Measurements from ENCODE around the gene ZNF598. TPM values are rescaled to one million over a fixed set of nuclear protein-coding genes. Genes with fewer than 3 reads are reported as not detected.

The ZNF598 gene
- total and polyA plus RNA-seq, 10 of the 15 experiments (the other 5 are each of a cell fraction or from before 2014, with no cell fraction given): 0.08 to 74.0 (median 14.4) TPM

DNA sequence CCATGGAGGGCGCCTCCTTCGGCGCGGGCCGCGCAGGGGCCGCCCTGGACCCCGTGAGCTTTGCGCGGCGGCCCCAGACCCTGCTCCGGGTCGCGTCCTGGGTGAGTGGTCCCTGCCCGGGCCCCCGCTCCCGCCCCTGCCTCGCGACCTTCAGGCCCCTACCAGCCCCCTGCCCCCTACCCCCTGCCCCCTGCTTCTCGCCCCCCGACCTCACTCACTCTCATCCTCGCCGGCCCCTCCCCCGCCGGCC is 19.6 kb downstream of the ZNF598 start:
- no peaks in the 10 kb centered on the region; the same call in none of the 2 replicates for H3K79me2 ChIP-seq (ENCODE audit: control insufficient read depth, insufficient read depth, low read length)
- SMC1A ChIA-PET (ENCODE audit: uncharacterized antibody, unreplicated experiment): no interaction called here
- DNase-seq (ENCODE audit: low read depth, low spot score) (no peak), FAIRE-seq (no peak), ATAC-seq (no peak)
- peak overlapping the region; percentile 65 for H3K4me3 ChIP-seq
- no TSS peak for BruUV-seq (replicated peaks)
- H3K27ac ChIP-seq (ENCODE audit: control insufficient read depth, insufficient read depth): no peak overlapping the region
- intact Hi-C loops (cut with micrococcal nuclease; ENCODE audit: unreplicated experiment): no loop called here
- no peaks in the 10 kb centered on the region for H4K20me1 ChIP-seq (ENCODE audit: control insufficient read depth, insufficient read depth)
- H3K4me2 ChIP-seq (ENCODE audit: control insufficient read depth, insufficient read depth): peak overlapping the region; percentile 98; the same call in 1 of the 2 replicates
- H3K4me1 ChIP-seq (ENCODE audit: control insufficient read depth, insufficient read depth, low read length): peaks cover 38% of the 10 kb centered on the region
- WGBS (ENCODE audit: insufficient coverage, insufficient replicate concordance, low lambda C conversion rate, missing lambda C conversion rate): 0% methylated on average over 14 of the region's 25 CpGs
- in situ Hi-C loops (cut with MboI): no loop called here
- peaks cover 5 to 6% of the 10 kb centered on the region in 2 experiments; a peak in 3 of 4 replicates for H3K36me3 ChIP-seq (ENCODE audit: control insufficient read depth in 2 of 2, insufficient read depth in 2 of 2, low read length in 1 of 2)
- CTCF ChIA-PET: interaction anchor here (6.5 kb wide), 1 partner anchor 13 kb away, joined by 54 read pairs; no protein-coding TSS in a partner anchor
- TF ChIP-seq HDAC6 (IDR thresholded peaks at IDR 0.05; ENCODE audit: unreplicated experiment) (no peak), HDGF (IDR thresholded peaks at IDR 0.05) (no peak), SIN3A (IDR thresholded peaks at IDR 0.05; ENCODE audit: low read depth, low read length) (no peak), IKZF2 (IDR thresholded peaks at IDR 0.05) (no peak), WRNIP1 (IDR thresholded peaks at IDR 0.05; ENCODE audit: borderline replicate concordance, low read depth, low read length) (no peak), NRF1 (conservative IDR thresholded peaks at IDR 0.05; ENCODE audit: low read depth, low read length) (no peak), SMAD5 (IDR thresholded peaks at IDR 0.05; ENCODE audit: low read depth) (no peak), CBX3 (IDR thresholded peaks at IDR 0.05; ENCODE audit: borderline replicate concordance, low read depth) (no peak), CBFB (IDR thresholded peaks at IDR 0.05; ENCODE audit: low read depth) (no peak), MTA2 (IDR thresholded peaks at IDR 0.05; ENCODE audit: low read depth) (no peak), PAX8 (IDR thresholded peaks at IDR 0.05) (no peak), RB1 (IDR thresholded peaks at IDR 0.05; ENCODE audit: borderline replicate concordance) (no peak), MYC (IDR thresholded peaks at IDR 0.05; ENCODE audit: insufficient read depth, insufficient read length, insufficient replicate concordance, low read length, severe bottlenecking) (no peak)
- TF ChIP-seq, protein P1, sequence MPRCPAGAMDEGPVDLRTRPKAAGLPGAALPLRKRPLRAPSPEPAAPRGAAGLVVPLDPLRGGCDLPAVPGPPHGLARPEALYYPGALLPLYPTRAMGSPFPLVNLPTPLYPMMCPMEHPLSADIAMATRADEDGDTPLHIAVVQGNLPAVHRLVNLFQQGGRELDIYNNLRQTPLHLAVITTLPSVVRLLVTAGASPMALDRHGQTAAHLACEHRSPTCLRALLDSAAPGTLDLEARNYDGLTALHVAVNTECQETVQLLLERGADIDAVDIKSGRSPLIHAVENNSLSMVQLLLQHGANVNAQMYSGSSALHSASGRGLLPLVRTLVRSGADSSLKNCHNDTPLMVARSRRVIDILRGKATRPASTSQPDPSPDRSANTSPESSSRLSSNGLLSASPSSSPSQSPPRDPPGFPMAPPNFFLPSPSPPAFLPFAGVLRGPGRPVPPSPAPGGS (IDR thresholded peaks at IDR 0.05; ENCODE audit: borderline replicate concordance, insufficient read depth, low read depth, low read length, poor library complexity, severe bottlenecking): no peak
- TF ChIP-seq, protein P2, sequence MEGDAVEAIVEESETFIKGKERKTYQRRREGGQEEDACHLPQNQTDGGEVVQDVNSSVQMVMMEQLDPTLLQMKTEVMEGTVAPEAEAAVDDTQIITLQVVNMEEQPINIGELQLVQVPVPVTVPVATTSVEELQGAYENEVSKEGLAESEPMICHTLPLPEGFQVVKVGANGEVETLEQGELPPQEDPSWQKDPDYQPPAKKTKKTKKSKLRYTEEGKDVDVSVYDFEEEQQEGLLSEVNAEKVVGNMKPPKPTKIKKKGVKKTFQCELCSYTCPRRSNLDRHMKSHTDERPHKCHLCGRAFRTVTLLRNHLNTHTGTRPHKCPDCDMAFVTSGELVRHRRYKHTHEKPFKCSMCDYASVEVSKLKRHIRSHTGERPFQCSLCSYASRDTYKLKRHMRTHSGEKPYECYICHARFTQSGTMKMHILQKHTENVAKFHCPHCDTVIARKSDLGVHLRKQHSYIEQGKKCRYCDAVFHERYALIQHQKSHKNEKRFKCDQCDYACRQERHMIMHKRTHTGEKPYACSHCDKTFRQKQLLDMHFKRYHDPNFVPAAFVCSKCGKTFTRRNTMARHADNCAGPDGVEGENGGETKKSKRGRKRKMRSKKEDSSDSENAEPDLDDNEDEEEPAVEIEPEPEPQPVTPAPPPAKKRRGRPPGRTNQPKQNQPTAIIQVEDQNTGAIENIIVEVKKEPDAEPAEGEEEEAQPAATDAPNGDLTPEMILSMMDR (IDR thresholded peaks at IDR 0.05 in 2 of 3, conservative IDR thresholded peaks at IDR 0.05 in 1 of 3; ENCODE audit: control insufficient read depth in 2 of 3, extremely low read depth in 1 of 3, insufficient read depth in 1 of 3, low read depth in 3 of 3, low read length in 3 of 3): no peak
- TF ChIP-seq, protein P3, sequence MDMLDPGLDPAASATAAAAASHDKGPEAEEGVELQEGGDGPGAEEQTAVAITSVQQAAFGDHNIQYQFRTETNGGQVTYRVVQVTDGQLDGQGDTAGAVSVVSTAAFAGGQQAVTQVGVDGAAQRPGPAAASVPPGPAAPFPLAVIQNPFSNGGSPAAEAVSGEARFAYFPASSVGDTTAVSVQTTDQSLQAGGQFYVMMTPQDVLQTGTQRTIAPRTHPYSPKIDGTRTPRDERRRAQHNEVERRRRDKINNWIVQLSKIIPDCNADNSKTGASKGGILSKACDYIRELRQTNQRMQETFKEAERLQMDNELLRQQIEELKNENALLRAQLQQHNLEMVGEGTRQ (IDR thresholded peaks at IDR 0.05; ENCODE audit: borderline replicate concordance, low read depth, low read length): no peak
- no peak overlapping the region for H3K9ac ChIP-seq (ENCODE audit: control insufficient read depth, insufficient read depth, low read length)
- no peaks in the 10 kb centered on the region for H3K27me3 ChIP-seq (replicated peaks in 1 of 2; ENCODE audit: control insufficient read depth in 2 of 2, insufficient read depth in 2 of 2, low read length in 1 of 2)
- RAD21 ChIA-PET (ENCODE audit: unreplicated experiment): interaction anchor here (1.3 kb wide), 1 partner anchor 150 kb away, joined by 7 read pairs; no protein-coding TSS in a partner anchor
- POLR2A ChIA-PET: interaction anchor here (2.2 to 3.3 kb wide), 4 partner anchors 8 to 29 kb away, joined by 13 to 18 read pairs (median 14); partner anchors contain the start of genes NOXO1, RPS2 and TBL3
- H3K9me3 ChIP-seq (replicated peaks; ENCODE audit: control insufficient read depth, insufficient read depth, low read length): peaks cover 1% of the 10 kb centered on the region; the same call in 1 of the 3 replicates
- no peak overlapping the region for H2AFZ ChIP-seq (ENCODE audit: control insufficient read depth, low read depth, low read length)
